HG02938 (cell line): Measurements from ENCODE around the gene SYNRG.
"Not testable (repeated sequence)": the region's sequence is repeated elsewhere in the genome, so short reads cannot be mapped to it uniquely, and the experiment has no call there.

Experiments used
- ATAC-seq: cut with Tn5 transposase; IDR thresholded peaks from one replicate; pipeline ENCODE4 v1.9.1; 2021; ENCODE audit warnings: mild to moderate bottlenecking, moderate library complexity; ENCODE audit not compliant: unreplicated experiment

The SYNRG gene

GRCh38 chr17:37541880-37542660 lies 67.1 kb downstream of the SYNRG start:
- ATAC-seq: no peak

GRCh38 chr17:37538981-37539659 lies 70.1 kb downstream of the SYNRG start:
- ATAC-seq: no peak

- no peak for ATAC-seq
Observed at GRCh38 chr17:37535906-37536305, 73.3 kb downstream of the SYNRG start.

- no peak for ATAC-seq
Observed at GRCh38 chr17:37532756-37533155, 76.5 kb downstream of the SYNRG start.

GRCh38 chr17:37530420-37530819 lies 78.8 kb downstream of the SYNRG start:
- ATAC-seq: no peak

- no peak for ATAC-seq
Observed at GRCh38 chr17:37527249-37527851, 81.9 kb downstream of the SYNRG start.

- no peak for ATAC-seq
Observed at GRCh38 chr17:37523715-37524219, 85.5 kb downstream of the SYNRG start.

- no peak for ATAC-seq
Observed at GRCh38 chr17:37521821-37522220, 87.4 kb downstream of the SYNRG start.

GRCh38 chr17:37520174-37520573 lies 89.0 kb downstream of the SYNRG start:
- ATAC-seq: no peak

- ATAC-seq: no peak
Observed at GRCh38 chr17:37519251-37519985, 89.8 kb downstream of the SYNRG start.

GRCh38 chr17:37518826-37519225 lies 90.4 kb downstream of the SYNRG start:
- ATAC-seq: no peak

GRCh38 chr17:37517881-37518280 lies 91.3 kb downstream of the SYNRG start:
- no peak for ATAC-seq

GRCh38 chr17:37516127-37516571 lies 93.1 kb downstream of the SYNRG start:
- ATAC-seq: no peak

- ATAC-seq: no peak
Observed at GRCh38 chr17:37513711-37514110, 95.5 kb downstream of the SYNRG start.

- ATAC-seq: no peak
Observed at GRCh38 chr17:37512442-37513068, 96.7 kb downstream of the SYNRG start.

- ATAC-seq: not testable (repeated sequence)
Observed at GRCh38 chr17:37511642-37512041, 97.6 kb downstream of the SYNRG start.

GRCh38 chr17:37510056-37510455 lies 99.2 kb downstream of the SYNRG start:
- no peak for ATAC-seq

- ATAC-seq: no peak
Observed at GRCh38 chr17:37507111-37507510, 102.1 kb downstream of the SYNRG start.

- ATAC-seq: no peak
Observed at GRCh38 chr17:37506678-37507077, 102.5 kb downstream of the SYNRG start.

GRCh38 chr17:37505333-37505732 lies 103.9 kb downstream of the SYNRG start:
- no peak for ATAC-seq

- ATAC-seq: no peak
Observed at GRCh38 chr17:37503148-37503547, 106.1 kb downstream of the SYNRG start.
